SK-N-MC (cell line): ENCODE measurements around the gene ESYT1.

Experiments used
- EZH2 ChIP-seq: fragments of 200-600 bp; sonication (generic); IDR thresholded peaks from one replicate; pipeline ENCODE4 v1.6.1; 2017; ENCODE audit warnings: antibody characterized with exemption
- FOXP2 ChIP-seq: optimal IDR thresholded peaks from 2 replicates; pipeline ENCODE3; 2011; ENCODE audit warnings: mild to moderate bottlenecking, moderate library complexity; ENCODE audit not compliant: insufficient read depth; ENCODE audit errors: extremely low read length, control extremely low read depth
- POLR2AphosphoS5 ChIP-seq: IDR thresholded peaks from 2 replicates; pipeline ENCODE4 v1.6.1; 2012; ENCODE audit warnings: mild to moderate bottlenecking, low read depth, low read length, borderline replicate concordance

- no peak for TF ChIP-seq EZH2
- peak; percentile 41; the same call in 1 of the 2 replicates for TF ChIP-seq POLR2AphosphoS5
- no peak for TF ChIP-seq FOXP2
Observed at GRCh38 chr12:56129206-56129941, 1.3 kb downstream of the ESYT1 start.
